NCI-H1694 (cell line): ENCODE results near the gene NCKAP1.
"Not testable (repeated sequence)": the region's sequence is repeated elsewhere in the genome, so short reads cannot be mapped to it uniquely, and the experiment has no call there.

ENCODE experiments used
- DNase-seq: peaks from one replicate; lab custom pipeline; 2025; lab: John Stamatoyannopoulos, UW

The NCKAP1 gene, protein sequence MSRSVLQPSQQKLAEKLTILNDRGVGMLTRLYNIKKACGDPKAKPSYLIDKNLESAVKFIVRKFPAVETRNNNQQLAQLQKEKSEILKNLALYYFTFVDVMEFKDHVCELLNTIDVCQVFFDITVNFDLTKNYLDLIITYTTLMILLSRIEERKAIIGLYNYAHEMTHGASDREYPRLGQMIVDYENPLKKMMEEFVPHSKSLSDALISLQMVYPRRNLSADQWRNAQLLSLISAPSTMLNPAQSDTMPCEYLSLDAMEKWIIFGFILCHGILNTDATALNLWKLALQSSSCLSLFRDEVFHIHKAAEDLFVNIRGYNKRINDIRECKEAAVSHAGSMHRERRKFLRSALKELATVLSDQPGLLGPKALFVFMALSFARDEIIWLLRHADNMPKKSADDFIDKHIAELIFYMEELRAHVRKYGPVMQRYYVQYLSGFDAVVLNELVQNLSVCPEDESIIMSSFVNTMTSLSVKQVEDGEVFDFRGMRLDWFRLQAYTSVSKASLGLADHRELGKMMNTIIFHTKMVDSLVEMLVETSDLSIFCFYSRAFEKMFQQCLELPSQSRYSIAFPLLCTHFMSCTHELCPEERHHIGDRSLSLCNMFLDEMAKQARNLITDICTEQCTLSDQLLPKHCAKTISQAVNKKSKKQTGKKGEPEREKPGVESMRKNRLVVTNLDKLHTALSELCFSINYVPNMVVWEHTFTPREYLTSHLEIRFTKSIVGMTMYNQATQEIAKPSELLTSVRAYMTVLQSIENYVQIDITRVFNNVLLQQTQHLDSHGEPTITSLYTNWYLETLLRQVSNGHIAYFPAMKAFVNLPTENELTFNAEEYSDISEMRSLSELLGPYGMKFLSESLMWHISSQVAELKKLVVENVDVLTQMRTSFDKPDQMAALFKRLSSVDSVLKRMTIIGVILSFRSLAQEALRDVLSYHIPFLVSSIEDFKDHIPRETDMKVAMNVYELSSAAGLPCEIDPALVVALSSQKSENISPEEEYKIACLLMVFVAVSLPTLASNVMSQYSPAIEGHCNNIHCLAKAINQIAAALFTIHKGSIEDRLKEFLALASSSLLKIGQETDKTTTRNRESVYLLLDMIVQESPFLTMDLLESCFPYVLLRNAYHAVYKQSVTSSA

DNA sequence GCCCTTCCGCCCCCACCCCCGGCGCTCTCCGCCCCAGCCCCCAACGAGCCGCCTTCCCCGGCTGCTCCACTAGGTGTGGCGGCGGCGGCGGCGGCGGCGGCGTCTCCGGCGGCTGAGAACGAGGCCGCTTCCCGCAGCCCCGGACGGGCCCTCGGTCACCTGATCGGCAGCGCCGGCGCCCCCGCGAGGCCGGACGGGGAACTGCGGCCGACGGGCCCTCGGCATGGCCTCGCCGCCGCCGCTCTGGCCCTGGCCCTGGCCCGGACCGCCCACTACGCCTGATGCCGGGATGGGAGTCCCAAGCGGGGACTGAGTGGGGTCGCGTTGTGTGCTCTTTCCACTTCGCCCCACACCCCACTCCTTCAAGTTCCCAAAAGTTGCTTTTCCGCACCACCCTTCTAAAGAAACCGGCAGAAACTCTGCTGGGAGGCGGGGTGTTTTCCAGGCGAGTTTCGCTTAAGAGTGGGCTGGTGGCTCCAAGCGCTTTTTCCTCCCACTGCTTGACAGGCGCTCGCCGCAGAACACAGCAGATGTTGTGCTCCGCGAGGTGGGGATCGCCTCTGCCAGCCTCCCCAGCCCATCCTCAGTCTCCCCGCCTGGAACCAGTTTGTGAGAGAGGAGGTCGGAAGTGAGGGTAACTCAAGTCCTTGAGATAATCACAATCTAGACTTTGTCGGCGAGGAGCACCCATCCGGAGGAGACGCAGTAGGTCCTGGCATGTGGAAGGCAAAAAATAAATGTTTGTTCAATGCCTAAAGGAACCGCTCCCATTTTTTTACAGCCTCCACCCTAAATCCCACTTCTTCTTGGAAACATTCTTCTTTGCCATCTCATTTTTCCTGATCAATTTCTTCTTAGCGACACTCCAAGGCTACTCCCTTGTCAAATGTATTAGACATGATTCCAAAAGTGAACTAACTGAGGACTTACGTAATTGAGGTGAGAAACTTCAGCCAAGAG is at the start of gene NCKAP1:
Gene NCKAP1 (minus strand): TSS at position 117 of the 960 bp plus-strand sequence. CDS start 358 bp downstream, outside the sequence.
- DNase-seq = peak; percentile 64

DNA sequence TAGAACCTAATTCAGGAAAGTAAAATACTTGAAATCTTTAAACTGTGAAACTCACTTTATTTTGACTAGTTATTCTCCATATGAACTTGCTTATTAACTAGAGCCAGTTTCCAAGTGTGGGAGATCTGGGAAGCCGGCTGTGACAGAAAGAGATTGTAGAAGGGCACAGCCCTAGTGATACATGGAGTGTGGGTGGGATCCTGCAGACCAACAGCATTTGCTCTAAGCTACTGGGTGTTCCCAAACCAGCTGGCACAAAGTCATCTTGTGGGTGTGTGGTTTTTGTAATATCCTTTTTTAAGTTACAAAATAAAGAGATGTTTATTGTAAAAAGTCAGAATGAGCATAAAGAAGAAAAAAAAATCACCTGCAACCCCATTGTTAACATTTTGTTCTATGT is 43.7 kb upstream of the NCKAP1 start:
- no peak for DNase-seq

DNA sequence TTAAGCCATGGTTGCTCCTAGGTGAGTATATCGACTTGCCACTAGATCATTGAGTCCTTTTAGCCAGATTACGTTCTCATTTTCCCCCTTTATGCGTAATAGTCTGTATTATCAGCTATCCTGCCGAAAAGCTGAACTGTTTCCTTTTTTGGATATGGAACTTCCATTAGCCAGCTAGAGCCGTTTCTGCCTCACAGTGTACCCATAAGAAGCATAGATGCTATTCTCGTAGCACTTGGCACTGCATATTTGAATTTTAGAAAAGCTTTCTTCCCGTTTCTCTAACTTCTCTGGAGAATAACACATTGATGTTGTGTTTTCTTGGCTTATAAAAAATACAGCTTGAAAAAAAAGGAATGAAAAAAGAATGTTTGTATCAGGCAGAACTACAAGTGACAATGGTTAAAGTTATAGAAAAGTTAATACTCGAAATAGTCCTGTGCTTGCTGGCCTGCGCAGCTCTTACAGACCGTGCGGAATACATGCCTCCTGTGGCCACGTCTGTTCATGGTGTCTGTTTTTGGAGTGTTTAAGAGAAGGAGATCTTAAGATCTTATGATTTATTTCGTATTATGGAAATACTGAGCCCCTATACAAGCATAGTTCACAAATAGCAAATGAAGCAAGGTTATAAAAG is 41.0 kb upstream of the NCKAP1 start:
- DNase-seq = peak; percentile 42

DNA sequence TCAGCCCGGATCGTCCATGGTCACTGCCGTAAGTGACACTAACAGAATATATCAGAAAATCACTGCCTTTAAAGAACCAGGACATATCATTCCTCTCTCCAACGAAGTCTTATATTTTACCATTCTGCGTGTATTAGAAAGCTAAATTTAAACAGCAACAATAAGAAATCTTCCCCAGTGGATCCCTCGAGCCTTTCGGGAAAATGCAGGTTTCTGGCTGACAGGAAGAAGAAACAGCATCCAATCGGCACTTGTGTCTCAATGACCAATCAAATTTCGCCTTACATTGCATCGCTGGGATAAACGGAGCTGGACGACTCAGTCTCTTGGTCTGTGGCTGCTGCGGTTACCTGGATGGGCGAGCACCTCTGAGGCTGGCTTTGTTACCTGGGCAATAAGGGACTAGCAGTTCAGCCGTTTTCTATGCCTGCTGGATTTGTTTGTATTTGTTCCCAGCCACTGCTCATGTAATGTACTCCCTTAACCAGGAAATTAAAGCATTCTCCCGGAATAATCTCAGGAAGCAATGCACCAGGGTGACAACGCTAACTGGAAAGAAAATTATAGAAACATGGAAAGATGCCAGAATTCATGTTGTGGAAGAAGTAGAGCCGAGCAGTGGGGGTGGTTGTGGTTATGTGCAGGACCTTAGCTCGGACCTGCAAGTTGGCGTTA is 40.3 kb upstream of the NCKAP1 start, which contains the start of gene DUSP19:
Gene DUSP19 (plus strand): TSS at position 284 of the 675 bp plus-strand sequence. CDS start 187 bp downstream, at position 471.
- DNase-seq = peak; percentile 97

DNA sequence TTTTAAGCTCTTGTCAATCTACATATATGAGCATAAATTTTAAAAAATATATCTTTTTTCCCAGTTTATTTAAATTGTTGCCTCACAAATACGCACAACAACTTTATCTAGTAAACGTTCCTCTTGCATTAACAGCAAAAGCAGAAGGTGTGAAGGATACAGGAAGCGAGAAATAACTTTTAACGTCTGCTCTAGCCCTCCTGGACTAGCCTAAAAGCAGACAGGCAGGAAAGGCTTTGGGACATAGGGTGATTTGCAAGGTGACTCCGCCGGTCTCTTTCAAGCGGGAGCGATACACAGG is 39.9 kb upstream of the NCKAP1 start:
- DNase-seq = no peak

DNA sequence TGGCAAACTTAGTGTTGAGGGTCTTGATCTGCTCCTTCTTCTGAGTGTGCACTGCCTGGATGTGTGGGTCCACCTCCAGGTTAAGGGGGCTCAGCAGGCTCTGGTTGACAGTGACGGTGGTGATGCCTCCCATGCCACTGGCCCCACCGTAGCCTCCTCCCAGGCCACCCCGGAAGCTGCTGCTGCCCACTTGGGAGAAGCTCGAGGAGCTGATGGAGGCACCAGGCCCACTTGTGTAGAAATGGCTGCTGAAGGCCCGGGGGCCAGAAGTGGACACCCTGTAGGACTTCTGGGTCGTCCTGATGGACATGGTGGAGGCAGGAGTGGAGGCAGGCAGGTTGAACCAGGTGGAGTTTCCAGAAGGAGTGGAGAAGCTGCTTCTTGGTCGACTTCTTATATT is 33.9 kb upstream of the NCKAP1 start:
- no peak for DNase-seq

DNA sequence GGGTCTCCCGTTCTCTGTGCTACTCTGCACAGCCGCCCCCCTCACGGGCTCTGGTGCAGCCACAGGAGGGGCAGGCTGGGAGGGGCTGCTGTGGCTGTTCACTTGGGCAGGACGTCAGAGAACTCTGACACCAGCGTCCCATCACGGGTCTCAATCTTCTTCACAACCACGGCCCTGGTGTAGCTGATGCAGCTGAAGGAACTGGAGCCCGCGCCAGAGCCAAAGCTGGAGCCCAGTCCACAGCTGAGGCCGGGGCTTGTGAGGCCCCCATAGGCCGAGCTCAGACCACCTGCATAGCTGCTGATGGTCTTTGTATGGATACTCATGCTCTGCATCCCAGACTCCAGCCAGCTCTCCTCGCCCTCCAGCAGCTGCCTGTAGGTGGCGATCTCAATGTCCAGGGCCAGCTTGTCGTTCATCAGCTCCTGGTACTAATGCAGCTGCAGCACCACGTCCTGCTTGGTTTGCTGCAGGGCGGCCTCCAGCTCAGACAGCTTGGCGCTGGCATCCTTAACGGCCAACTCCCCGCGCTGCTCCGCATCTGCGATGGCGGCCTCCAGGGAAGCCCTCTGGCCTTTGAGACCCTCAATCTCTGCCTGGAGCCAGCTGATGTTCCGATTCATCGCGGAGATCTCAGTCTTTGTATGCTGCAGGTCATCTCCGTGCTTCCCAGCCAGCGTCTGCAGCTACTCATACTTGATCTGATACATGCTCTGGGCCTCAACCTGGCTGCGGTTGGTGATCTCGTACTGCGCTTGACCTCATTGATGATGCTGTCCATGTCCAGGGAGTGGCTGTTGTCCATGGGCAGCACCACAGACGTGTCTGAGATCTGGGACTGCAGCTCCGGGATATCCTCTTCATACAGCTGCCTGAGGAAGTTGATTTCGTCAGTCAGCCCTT is 32.9 kb upstream of the NCKAP1 start:
- no peak for DNase-seq

DNA sequence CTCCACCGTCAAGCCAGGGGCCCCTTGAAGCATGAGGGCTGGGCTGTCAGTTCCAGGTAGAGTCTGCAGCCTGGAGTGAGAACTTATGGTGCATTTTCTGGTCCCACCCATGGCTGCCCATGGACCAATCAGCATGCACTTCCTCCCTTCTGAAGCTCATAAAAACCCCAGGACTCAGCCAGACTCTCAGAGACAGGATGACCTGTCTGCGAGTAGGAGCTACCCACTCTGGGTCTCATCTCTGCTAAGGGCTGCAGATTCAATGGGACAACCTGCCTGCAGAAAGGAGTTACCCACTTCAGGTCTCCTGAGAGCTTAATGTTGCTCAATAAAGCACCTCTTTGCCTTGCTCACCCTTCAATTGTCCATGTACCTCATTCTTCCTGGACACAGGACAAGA is 30.9 kb upstream of the NCKAP1 start:
- no peak for DNase-seq

DNA sequence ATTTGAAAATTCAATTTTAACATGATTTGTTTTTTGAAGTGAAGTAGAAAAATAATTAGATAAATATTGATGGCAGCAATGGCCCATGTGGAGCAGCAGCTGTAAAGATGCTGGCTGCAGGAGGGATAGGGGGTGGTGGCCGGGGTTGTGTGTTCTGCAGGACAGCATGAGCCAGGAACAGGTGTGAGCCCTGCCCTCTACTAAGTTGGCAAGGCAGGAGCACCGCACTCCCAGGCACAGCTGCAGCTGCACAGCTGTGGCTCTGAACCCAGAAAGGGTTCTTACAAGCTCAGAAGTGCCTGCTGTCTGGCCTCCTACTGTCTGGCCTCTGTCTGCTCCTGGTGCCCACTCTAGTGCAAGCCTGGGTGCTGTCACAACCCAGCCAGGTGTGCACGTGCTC is 30.3 kb upstream of the NCKAP1 start:
- DNase-seq = no peak

DNA sequence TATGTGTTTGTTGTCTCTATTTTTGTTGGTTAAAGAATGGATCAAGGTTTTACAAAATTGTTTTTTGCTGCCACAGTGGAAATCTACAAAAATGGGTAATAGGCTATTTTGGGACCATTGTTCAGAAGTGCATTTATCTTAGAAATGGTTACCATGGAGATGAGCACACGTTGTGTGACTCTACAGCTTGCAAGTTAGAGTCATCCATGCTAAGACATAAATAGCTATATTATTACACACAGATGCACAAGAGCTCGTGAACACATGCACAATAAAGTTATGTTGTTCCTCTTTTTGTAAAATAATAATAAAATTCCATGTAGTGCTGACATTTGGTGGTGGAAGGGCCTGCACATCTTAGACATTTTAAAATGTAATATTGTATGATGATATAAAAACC is 24.8 kb upstream of the NCKAP1 start:
- DNase-seq = no peak

DNA sequence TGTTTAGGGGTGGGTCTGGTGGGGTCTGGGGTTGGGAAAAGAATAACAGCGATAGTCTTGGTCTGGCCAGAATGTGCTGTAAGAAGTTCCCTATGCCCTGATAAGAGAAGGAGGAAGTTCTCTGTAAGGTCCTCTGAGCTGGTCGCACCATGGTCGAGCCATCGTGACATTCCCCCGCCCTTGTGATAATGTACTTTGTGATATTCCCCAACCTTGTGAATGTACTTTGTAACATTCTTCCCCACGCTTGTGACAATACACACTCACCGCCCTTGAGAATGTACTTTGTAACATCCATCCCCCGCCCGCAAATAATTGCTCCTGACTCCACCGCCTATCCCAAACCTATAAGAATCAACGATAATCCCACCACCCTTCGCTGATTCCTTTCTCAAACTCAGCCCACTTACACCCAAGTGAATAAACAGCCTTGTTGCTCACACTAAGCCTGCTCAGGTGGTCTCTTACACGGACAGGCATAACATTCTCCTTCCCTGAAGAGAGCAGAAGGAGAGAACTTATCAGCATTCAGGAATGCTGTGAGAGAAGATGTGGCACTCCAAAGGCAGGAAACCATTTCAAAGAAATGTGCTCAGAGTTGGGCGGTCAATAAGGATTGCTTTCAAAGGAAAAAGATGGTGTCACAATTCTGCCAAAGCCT is 22.4 kb upstream of the NCKAP1 start:
- no peak for DNase-seq

DNA sequence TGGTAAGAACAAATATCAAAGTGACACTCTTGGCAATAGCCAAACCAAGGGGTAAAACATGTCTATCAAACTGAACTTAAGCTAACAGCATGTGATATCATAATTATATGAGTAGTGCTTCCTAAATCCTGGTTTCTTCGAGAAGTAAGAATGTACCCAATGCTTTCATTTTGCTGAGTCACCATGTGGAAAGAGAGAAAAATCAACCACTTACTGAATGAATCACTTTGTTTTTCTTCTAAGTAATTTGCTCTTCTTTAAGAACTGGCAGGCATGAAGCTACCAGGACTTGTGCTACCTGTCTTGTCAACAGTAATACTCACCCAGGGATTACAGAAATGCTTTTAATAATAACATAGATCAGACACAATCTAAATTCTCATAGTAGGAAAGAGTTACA is 21.3 kb upstream of the NCKAP1 start:
- no peak for DNase-seq

DNA sequence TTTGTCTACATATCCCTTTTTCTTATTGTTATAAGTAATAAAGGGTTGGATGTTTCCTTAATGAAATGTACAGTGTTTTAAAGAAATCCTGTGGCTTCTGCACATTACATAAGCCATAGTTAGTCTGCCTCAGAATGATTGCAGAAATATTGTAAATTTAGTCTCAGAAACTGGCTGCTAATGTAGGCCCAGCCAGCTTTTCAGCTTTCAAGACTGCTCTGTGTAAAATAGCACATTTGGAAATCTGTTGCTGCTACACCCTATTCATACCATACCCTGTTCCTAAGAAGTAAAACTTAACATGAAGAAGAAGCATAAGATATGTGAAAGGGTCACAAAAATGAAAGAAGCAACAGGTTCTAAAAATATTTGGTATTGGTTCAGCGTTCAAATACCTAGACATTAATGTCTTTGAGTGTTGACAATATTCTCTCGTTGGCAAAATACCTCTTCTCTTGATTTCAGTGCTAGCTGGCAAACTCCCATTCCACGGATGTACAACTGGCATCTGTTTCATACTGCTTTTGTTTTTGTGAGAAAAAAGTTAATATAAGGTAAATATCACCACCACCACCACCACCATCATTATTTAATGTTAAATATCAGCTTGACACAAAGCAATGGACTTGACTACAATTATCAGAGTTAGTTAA is 19.2 kb upstream of the NCKAP1 start:
- DNase-seq = no peak

DNA sequence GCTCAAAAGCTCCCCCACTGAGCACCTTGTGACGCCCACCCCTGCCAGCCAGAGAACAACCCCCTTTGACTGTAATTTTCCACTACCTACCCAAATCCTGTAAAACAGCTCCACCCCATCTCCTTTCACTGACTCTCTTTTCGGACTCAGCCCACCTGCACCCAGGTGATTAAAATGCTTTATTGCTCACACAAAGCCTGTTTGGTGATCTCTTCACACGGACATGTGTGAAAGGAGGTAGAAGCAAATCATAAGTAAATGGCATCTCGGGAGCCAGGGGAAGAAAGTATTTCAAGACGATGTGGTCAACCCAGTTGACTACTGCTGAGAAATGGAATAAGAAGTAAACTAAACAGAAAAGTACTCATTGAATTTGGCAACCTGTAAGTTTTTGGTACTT is 11.2 kb upstream of the NCKAP1 start:
- no peak for DNase-seq

DNA sequence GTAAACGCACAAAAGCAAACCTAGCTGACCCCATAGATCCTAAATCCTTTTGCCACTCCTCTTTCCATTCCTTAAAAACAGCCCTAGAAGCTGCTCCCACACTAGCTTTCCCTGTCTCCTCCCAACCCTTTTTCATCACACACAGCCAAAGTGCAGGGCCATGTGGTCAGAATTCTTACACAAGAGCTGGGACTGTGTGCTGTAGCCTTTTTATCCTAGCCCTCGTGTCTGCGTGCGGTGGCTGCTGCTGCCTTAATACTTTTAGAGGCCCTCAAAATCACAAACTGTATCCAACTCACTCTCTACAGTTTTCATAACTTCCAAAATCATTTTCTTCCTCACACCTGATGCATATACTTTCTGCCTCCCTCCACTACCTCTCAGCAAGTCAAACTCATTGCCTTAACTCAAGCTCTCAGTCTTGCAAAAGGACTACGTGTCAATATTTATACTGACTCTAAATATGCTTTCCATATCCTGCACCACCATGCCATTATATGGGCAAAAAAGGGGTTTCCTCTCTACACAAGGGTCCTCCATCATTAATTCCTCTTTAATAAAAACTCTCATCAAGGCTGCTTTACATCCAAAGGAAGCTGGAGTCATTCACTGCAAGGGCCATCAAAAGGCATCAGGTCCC is 9.3 kb upstream of the NCKAP1 start:
- not testable (repeated sequence) for DNase-seq

DNA sequence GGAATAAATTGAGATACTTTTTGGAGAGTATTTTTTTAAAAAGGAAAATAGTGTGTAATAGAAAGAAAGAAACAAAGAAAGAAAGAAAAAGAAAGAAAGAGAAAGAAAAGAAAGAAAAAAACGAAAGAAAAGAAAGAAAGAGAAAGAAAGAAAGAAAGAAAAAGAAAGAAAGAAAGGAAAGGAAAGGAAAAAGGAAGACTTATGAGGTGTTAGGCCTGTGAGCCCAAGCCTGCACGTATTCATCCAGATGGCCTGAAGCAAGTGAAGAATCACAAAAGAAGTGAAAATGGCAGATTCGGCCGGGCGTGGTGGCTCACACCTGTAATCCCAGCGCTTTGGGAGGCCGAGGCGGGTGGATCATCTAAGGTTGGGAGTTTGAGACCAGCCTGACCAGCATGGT is 5.3 kb upstream of the NCKAP1 start:
- DNase-seq = not testable (repeated sequence)

DNA sequence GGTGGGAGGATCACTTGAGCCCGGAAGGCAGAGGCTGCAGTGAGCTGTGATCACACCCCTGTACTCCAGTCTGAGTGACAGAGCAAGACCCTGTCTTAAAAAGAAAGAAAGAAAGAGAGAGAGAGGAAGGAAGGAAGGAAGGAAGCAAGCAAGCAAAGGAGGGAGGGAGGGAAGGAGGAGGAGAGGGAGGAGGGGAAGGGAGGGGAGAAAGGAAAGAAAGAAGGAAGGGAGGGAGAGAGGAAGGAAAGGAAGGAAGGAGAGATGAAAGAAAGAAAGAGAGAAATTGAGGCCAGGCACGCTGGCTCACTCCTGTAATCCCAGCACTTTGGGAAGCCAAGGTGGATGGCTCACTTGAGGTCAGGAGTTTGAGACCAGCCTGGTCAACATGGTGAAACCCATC is 2.3 kb upstream of the NCKAP1 start:
- no peak for DNase-seq
